ENCODE results near the gene RXRB. TPM values are rescaled to one million over a fixed set of nuclear protein-coding genes. Genes with fewer than 3 reads are reported as not detected.

RXRB gene
- total and polyA plus RNA-seq, 2 of the 13 experiments (the other 11 are each of a cell fraction or from before 2014, with no cell fraction given), result 26.7 to 55.7 TPM

- TF ChIP-seq, protein P1, sequence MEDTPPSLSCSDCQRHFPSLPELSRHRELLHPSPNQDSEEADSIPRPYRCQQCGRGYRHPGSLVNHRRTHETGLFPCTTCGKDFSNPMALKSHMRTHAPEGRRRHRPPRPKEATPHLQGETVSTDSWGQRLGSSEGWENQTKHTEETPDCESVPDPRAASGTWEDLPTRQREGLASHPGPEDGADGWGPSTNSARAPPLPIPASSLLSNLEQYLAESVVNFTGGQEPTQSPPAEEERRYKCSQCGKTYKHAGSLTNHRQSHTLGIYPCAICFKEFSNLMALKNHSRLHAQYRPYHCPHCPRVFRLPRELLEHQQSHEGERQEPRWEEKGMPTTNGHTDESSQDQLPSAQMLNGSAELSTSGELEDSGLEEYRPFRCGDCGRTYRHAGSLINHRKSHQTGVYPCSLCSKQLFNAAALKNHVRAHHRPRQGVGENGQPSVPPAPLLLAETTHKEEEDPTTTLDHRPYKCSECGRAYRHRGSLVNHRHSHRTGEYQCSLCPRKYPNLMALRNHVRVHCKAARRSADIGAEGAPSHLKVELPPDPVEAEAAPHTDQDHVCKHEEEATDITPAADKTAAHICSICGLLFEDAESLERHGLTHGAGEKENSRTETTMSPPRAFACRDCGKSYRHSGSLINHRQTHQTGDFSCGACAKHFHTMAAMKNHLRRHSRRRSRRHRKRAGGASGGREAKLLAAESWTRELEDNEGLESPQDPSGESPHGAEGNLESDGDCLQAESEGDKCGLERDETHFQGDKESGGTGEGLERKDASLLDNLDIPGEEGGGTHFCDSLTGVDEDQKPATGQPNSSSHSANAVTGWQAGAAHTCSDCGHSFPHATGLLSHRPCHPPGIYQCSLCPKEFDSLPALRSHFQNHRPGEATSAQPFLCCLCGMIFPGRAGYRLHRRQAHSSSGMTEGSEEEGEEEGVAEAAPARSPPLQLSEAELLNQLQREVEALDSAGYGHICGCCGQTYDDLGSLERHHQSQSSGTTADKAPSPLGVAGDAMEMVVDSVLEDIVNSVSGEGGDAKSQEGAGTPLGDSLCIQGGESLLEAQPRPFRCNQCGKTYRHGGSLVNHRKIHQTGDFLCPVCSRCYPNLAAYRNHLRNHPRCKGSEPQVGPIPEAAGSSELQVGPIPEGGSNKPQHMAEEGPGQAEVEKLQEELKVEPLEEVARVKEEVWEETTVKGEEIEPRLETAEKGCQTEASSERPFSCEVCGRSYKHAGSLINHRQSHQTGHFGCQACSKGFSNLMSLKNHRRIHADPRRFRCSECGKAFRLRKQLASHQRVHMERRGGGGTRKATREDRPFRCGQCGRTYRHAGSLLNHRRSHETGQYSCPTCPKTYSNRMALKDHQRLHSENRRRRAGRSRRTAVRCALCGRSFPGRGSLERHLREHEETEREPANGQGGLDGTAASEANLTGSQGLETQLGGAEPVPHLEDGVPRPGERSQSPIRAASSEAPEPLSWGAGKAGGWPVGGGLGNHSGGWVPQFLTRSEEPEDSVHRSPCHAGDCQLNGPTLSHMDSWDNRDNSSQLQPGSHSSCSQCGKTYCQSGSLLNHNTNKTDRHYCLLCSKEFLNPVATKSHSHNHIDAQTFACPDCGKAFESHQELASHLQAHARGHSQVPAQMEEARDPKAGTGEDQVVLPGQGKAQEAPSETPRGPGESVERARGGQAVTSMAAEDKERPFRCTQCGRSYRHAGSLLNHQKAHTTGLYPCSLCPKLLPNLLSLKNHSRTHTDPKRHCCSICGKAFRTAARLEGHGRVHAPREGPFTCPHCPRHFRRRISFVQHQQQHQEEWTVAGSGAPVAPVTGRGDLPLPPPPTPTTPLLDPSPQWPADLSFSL (CRISPR knock-in tag; IDR thresholded peaks at IDR 0.05), result 0 out of 2 replicates have a peak, but pooled peaks have one; percentile 40
- TF ChIP-seq ZBTB25 (CRISPR knock-in tag; IDR thresholded peaks at IDR 0.05) (peak; percentile 71; the same call in 1 of the 2 replicates), RFXAP (CRISPR knock-in tag; IDR thresholded peaks at IDR 0.05; ENCODE audit: borderline replicate concordance) (no peak), ZBTB40 (IDR thresholded peaks at IDR 0.05) (no peak), ZBTB40 (CRISPR knock-in tag; IDR thresholded peaks at IDR 0.05) (no peak), NR1H2 (CRISPR knock-in tag; IDR thresholded peaks at IDR 0.05; ENCODE audit: borderline replicate concordance, low read depth) (no peak)
- TF ChIP-seq, protein P2, sequence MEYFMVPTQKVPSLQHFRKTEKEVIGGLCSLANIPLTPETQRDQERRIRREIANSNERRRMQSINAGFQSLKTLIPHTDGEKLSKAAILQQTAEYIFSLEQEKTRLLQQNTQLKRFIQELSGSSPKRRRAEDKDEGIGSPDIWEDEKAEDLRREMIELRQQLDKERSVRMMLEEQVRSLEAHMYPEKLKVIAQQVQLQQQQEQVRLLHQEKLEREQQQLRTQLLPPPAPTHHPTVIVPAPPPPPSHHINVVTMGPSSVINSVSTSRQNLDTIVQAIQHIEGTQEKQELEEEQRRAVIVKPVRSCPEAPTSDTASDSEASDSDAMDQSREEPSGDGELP (IDR thresholded peaks at IDR 0.05; ENCODE audit: borderline replicate concordance, low read depth), result peak; percentile 52; the same call in 1 of the 2 replicates
These were observed 2.9 kb downstream of the RXRB start (continued) for GRCh38 chr6:33197431-33198048.
